ENCODE results near the gene AKAIN1.

GRCh38 chr18:5180254-5180653, 16.8 kb downstream of the AKAIN1 start:
- TF ChIP-seq ZFX (IDR thresholded peaks at IDR 0.05; ENCODE audit: borderline replicate concordance) (no peak), CTCF (IDR thresholded peaks at IDR 0.05) (no peak)

Measured in 22Rv1 (cell line).